H9 (cell line): ENCODE data around the gene SPATS2. TPM values are rescaled to one million over a fixed set of nuclear protein-coding genes. Genes with fewer than 3 reads are reported as not detected.

ENCODE experiments used
- DNase-seq: peaks from one replicate; pipeline ENCODE4 v3.0.0-alpha.2; 2017
- H2AFZ ChIP-seq: one replicate; pipeline ENCODE4 v1.6.1; 2013; ENCODE audit warnings: mild to moderate bottlenecking, low read length, control low read depth, moderate library complexity
- H2AK5ac ChIP-seq: 2 replicates; pipeline ENCODE4 v1.6.1; 2013; ENCODE audit warnings: low read length, control low read depth, mixed read lengths; ENCODE audit not compliant: insufficient read length
- H2BK120ac ChIP-seq: one replicate; pipeline ENCODE4 v1.6.1; 2013; ENCODE audit warnings: low read depth, mild to moderate bottlenecking, low read length, control low read depth, inconsistent platforms; ENCODE audit not compliant: poor library complexity, severe bottlenecking
- H2BK12ac ChIP-seq: 2 replicates; pipeline ENCODE4 v1.6.1; 2013; ENCODE audit warnings: low read length, control low read depth, mixed read lengths, low read depth; ENCODE audit not compliant: insufficient read length
- H2BK15ac ChIP-seq: 2 replicates; pipeline ENCODE4 v1.6.1; 2013; ENCODE audit warnings: low read depth, low read length, control low read depth
- H2BK20ac ChIP-seq: one replicate; pipeline ENCODE4 v1.6.1; 2013; ENCODE audit warnings: low read depth, mild to moderate bottlenecking, low read length, control low read depth, inconsistent platforms; ENCODE audit not compliant: poor library complexity, severe bottlenecking
- H2BK5ac ChIP-seq: 2 replicates; pipeline ENCODE4 v1.6.1; 2013; ENCODE audit warnings: low read length, control low read depth, mixed read lengths; ENCODE audit not compliant: insufficient read length
- H3K14ac ChIP-seq: 2 replicates; pipeline ENCODE4 v1.6.1; 2013; ENCODE audit warnings: low read length, control low read depth; ENCODE audit not compliant: insufficient read depth
- H3K18ac ChIP-seq: 2 replicates; pipeline ENCODE4 v1.6.1; 2013; ENCODE audit warnings: low read depth, mild to moderate bottlenecking, mixed read lengths, low read length, control low read depth; ENCODE audit not compliant: insufficient read length
- H3K23ac ChIP-seq: 2 replicates; pipeline ENCODE4 v1.6.1; 2013; ENCODE audit warnings: low read length, control low read depth, mixed read lengths, low read depth; ENCODE audit not compliant: insufficient read length
- H3K23me2 ChIP-seq: 2 replicates; pipeline ENCODE4 v1.6.1; 2013; ENCODE audit warnings: low read depth, mild to moderate bottlenecking, mixed read lengths, low read length, control low read depth; ENCODE audit not compliant: insufficient read length, poor library complexity, severe bottlenecking
- H3K27ac ChIP-seq: 2 replicates; pipeline ENCODE4 v1.5.1; 2013; ENCODE audit warnings: low read length, control low read depth, mixed read lengths, low read depth; ENCODE audit not compliant: insufficient read length
- H3K27me3 ChIP-seq: 2 replicates; pipeline ENCODE4 v1.6.1; 2013; ENCODE audit warnings: low read length, control low read depth, inconsistent platforms; ENCODE audit not compliant: insufficient read depth
- H3K4ac ChIP-seq: 2 replicates; pipeline ENCODE4 v1.6.1; 2013; ENCODE audit warnings: low read depth, mild to moderate bottlenecking, control low read depth, inconsistent platforms, low read length, moderate library complexity
- H3K4me1 ChIP-seq: 2 replicates; pipeline ENCODE4 v1.6.1; 2013; ENCODE audit warnings: low read length, control low read depth, inconsistent platforms; ENCODE audit not compliant: insufficient read depth
- H3K4me2 ChIP-seq: 2 replicates; pipeline ENCODE4 v1.6.1; 2013; ENCODE audit warnings: low read length, control low read depth, mixed read lengths; ENCODE audit not compliant: insufficient read length, insufficient read depth
- H3K56ac ChIP-seq: 2 replicates; pipeline ENCODE4 v1.6.1; 2013; ENCODE audit warnings: low read depth, mild to moderate bottlenecking, mixed read lengths, low read length, control low read depth; ENCODE audit not compliant: insufficient read length
- H3K79me1 ChIP-seq: 2 replicates; pipeline ENCODE4 v1.6.1; 2013; ENCODE audit warnings: low read depth, mild to moderate bottlenecking, moderate library complexity, low read length, control low read depth, inconsistent platforms; ENCODE audit not compliant: insufficient read depth, poor library complexity, severe bottlenecking
- H3K79me2 ChIP-seq: 2 replicates; pipeline ENCODE4 v1.6.1; 2013; ENCODE audit warnings: low read length, control low read depth, inconsistent platforms; ENCODE audit not compliant: insufficient read depth
- H3K9ac ChIP-seq: 2 replicates; pipeline ENCODE4 v1.6.1; 2013; ENCODE audit warnings: low read length, control low read depth, mixed read lengths; ENCODE audit not compliant: insufficient read length; ENCODE audit errors: extremely low read depth
- H3K9me3 ChIP-seq: one replicate; pipeline ENCODE4 v1.6.1; 2013; ENCODE audit warnings: low read depth, low read length, inconsistent platforms; ENCODE audit not compliant: control insufficient read depth
- H3T11ph ChIP-seq: one replicate; pipeline ENCODE4 v1.6.1; 2013; ENCODE audit warnings: mild to moderate bottlenecking, low read length, control low read depth, inconsistent platforms
- H4K20me1 ChIP-seq: one replicate; pipeline ENCODE4 v1.6.1; 2013; ENCODE audit not compliant: control insufficient read depth, insufficient read length, insufficient read depth
- H4K5ac ChIP-seq: 2 replicates; pipeline ENCODE4 v1.6.1; 2013; ENCODE audit warnings: low read depth, mild to moderate bottlenecking, mixed read lengths, low read length, control low read depth; ENCODE audit not compliant: insufficient read length
- H4K8ac ChIP-seq: replicated peaks from 2 replicates; pipeline ENCODE4 v1.6.1; 2013; ENCODE audit warnings: low read length, control low read depth, mixed read lengths, low read depth; ENCODE audit not compliant: insufficient read length
- H4K91ac ChIP-seq: 2 replicates; pipeline ENCODE4 v1.6.1; 2013; ENCODE audit warnings: low read depth, mild to moderate bottlenecking, moderate library complexity, mixed read lengths, low read length, control low read depth; ENCODE audit not compliant: insufficient read length
- H3K27ac Mint-ChIP-seq, 3 experiments: 2 replicates in 2 of 3; 3 replicates in 1 of 3; pipeline ENCODE4 v1.8.0; 2020 to 2021; ENCODE audit warnings: mixed read lengths in 3 of 3, mild to moderate bottlenecking in 1 of 3, moderate library complexity in 1 of 3
- H3K27me3 Mint-ChIP-seq: 2 replicates; pipeline ENCODE4 v1.8.0; 2021; ENCODE audit warnings: low read depth, mild to moderate bottlenecking, moderate library complexity, mixed read lengths
- H3K36me3 Mint-ChIP-seq, 3 experiments: 2 replicates in 2 of 3; 3 replicates in 1 of 3; pipeline ENCODE4 v1.8.0; 2020 to 2021; ENCODE audit warnings: low read depth in 3 of 3, mixed read lengths in 3 of 3; ENCODE audit not compliant: insufficient read depth in 1 of 3
- H3K4me1 Mint-ChIP-seq, 2 experiments: 2 replicates each; pipeline ENCODE4 v1.8.0; 2020; ENCODE audit warnings: mixed read lengths in 2 of 2
- H3K4me3 Mint-ChIP-seq, 2 experiments: 2 replicates in 1 of 2; 3 replicates in 1 of 2; pipeline ENCODE4 v1.8.0; 2020 to 2021; ENCODE audit warnings: mild to moderate bottlenecking in 2 of 2, mixed read lengths in 2 of 2, moderate library complexity in 1 of 2
- H3K9me3 Mint-ChIP-seq, 2 experiments: 2 replicates in 1 of 2; 3 replicates in 1 of 2; pipeline ENCODE4 v1.8.0; 2020; ENCODE audit warnings: mild to moderate bottlenecking in 2 of 2, mixed read lengths in 2 of 2, moderate library complexity in 1 of 2
- WGBS: extraction: QIAGEN DNeasy Blood & Tissue Kit; methylation state at CpG from one replicate; pipeline ENCODE4 v1.1.7; 2013; ENCODE audit warnings: missing lambda C conversion rate, low lambda C conversion rate, mixed read lengths; ENCODE audit not compliant: insufficient read length; ENCODE audit errors: extremely low coverage; 5-methylcytosine and 5-hydroxymethylcytosine counted together
- total RNA-seq: library from RNA; stranded (reverse); gene quantifications from 2 replicates; pipeline ENCODE4 v1.2.1, GENCODE V29; 2021
- TF ChIP-seq, protein P1 (sequence below): fragments of 200-600 bp; sonication (generic); conservative IDR thresholded peaks from 3 replicates; pipeline ENCODE4 v1.8.0; 2021; ENCODE audit warnings: antibody characterized with exemption, mild to moderate bottlenecking

SPATS2 gene
- total RNA-seq, 1 experiment from 2014 or later = 17.1 TPM

DNA sequence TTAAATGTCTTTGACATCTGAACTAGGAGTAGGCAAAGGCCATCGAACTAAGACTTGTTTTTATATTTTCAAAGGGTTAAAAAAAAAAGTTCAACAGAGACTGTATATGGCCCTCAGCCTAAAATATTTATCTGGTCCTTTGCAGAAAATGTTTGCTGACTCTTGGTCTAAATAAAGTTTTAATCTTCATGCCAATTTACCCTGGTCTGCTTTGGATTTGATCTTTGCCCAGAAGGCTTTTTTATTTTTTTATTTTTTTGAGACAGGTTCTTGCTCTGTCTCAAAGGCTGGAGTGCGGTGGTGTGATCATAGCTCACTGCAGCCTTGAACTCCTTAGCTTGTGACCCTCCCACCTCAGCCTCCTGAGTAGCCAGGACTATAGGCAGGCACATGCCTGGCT lies 47.1 kb downstream of the SPATS2 start:
- no peak overlapping the region for H3K56ac ChIP-seq
- no peaks in the 10 kb centered on the region for H3K79me1 ChIP-seq
- peaks cover 13 to 14% of the 10 kb centered on the region in 2 experiments for H3K4me1 Mint-ChIP-seq
- no peak overlapping the region for H3K4me3 Mint-ChIP-seq
- H3K9me3 Mint-ChIP-seq = no peaks in the 10 kb centered on the region
- no CpG with 5 or more reads among the region's 2 CpGs for WGBS
- H2BK20ac ChIP-seq = no peak overlapping the region
- H2BK5ac ChIP-seq = no peak overlapping the region
- no peak overlapping the region for H4K5ac ChIP-seq
- H3K23me2 ChIP-seq = no peaks in the 10 kb centered on the region
- H3K14ac ChIP-seq = no peak overlapping the region
- no peak overlapping the region for H2BK15ac ChIP-seq
- H2BK120ac ChIP-seq = no peak overlapping the region
- no peak overlapping the region for H2BK12ac ChIP-seq
- no peaks in the 10 kb centered on the region for H3K27me3 ChIP-seq
- no peaks in the 10 kb centered on the region for H3K4me1 ChIP-seq
- H4K20me1 ChIP-seq = no peaks in the 10 kb centered on the region
- no peaks in the 10 kb centered on the region; the same call in 1 of the 2 replicates for H3K79me2 ChIP-seq
- H3K27me3 Mint-ChIP-seq = no peaks in the 10 kb centered on the region
- no peak overlapping the region for H3K9ac ChIP-seq
- TF ChIP-seq, protein P1, sequence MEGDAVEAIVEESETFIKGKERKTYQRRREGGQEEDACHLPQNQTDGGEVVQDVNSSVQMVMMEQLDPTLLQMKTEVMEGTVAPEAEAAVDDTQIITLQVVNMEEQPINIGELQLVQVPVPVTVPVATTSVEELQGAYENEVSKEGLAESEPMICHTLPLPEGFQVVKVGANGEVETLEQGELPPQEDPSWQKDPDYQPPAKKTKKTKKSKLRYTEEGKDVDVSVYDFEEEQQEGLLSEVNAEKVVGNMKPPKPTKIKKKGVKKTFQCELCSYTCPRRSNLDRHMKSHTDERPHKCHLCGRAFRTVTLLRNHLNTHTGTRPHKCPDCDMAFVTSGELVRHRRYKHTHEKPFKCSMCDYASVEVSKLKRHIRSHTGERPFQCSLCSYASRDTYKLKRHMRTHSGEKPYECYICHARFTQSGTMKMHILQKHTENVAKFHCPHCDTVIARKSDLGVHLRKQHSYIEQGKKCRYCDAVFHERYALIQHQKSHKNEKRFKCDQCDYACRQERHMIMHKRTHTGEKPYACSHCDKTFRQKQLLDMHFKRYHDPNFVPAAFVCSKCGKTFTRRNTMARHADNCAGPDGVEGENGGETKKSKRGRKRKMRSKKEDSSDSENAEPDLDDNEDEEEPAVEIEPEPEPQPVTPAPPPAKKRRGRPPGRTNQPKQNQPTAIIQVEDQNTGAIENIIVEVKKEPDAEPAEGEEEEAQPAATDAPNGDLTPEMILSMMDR = no peak
- no peak overlapping the region for H3K4ac ChIP-seq
- no peaks in the 10 kb centered on the region for H3K9me3 ChIP-seq
- no peak for DNase-seq
- H3K18ac ChIP-seq = no peak overlapping the region
- no peak overlapping the region for H3K23ac ChIP-seq
- H4K8ac ChIP-seq = no peak overlapping the region
- peaks cover 2 to 4% (median 2%) of the 10 kb centered on the region in 3 experiments; a peak in 1 of 7 replicates for H3K36me3 Mint-ChIP-seq
- no peak overlapping the region for H3K27ac ChIP-seq
- no peak overlapping the region for H3K4me2 ChIP-seq
- H3T11ph ChIP-seq = no peak overlapping the region
- H4K91ac ChIP-seq = no peak overlapping the region
- H3K27ac Mint-ChIP-seq = no peak overlapping the region
- no peak overlapping the region for H2AFZ ChIP-seq
- H2AK5ac ChIP-seq = no peak overlapping the region
